ENCODE results near the gene HOXA3.

- TF ChIP-seq CTCF (IDR thresholded peaks at IDR 0.05), result no peak
- no peak for TF ChIP-seq POLR2A (IDR thresholded peaks at IDR 0.05)
Observed at GRCh38 chr7:27112361-27112760, 40.0 kb downstream of the HOXA3 start.

Measured in esophagus squamous epithelium (tissue), 4 donors.